IMR-90 (cell line): ENCODE measurements around the gene C8A. TPM values are rescaled to one million over a fixed set of nuclear protein-coding genes. Genes with fewer than 3 reads are reported as not detected.

ENCODE experiments used
- ATAC-seq: fragments of 200-7000 bp; cut with Tn5 transposase; 2 replicates; pipeline ENCODE4 v1.9.1; 2020; ENCODE audit warnings: low read depth, mild to moderate bottlenecking, moderate library complexity
- BruUV-seq: library from RNA; stranded (reverse); fragments of 400-500 nt; replicated peaks from 2 replicates; lab custom pipeline; 2021; lab: Mats Ljungman, UMichigan
- CTCF ChIA-PET: fragments of 300-600 bp; formaldehyde crosslinking; extraction: SDS; loops from one replicate; lab custom pipeline; 2021; ENCODE audit warnings: antibody characterized with exemption; lab: Yijun Ruan, JAX
- POLR2A ChIA-PET: fragments of 300-600 bp; sonication (Branson Sonifier 250); formaldehyde crosslinking; loops from one replicate; lab custom pipeline; 2022; ENCODE audit warnings: antibody characterized with exemption; ENCODE audit not compliant: unreplicated experiment; lab: Charles Lee
- DNase-seq: peaks from one replicate; pipeline ENCODE4 v3.0.0; 2013
- H2AFZ ChIP-seq: replicated peaks from 2 replicates; pipeline ENCODE3; 2013; ENCODE audit warnings: low read length, mild to moderate bottlenecking; ENCODE audit not compliant: poor library complexity
- H2AK5ac ChIP-seq: 2 replicates; pipeline ENCODE4 v1.6.1; 2013; ENCODE audit warnings: low read depth, low read length, inconsistent platforms
- H2AK9ac ChIP-seq: replicated peaks from 2 replicates; pipeline ENCODE3; 2013; ENCODE audit warnings: mild to moderate bottlenecking, low read depth, low read length, moderate library complexity; ENCODE audit not compliant: poor library complexity
- H2BK120ac ChIP-seq: 2 replicates; pipeline ENCODE4 v1.6.1; 2013; ENCODE audit warnings: low read depth, low read length, inconsistent platforms
- H2BK15ac ChIP-seq: 3 replicates; pipeline ENCODE4 v1.6.1; 2013; ENCODE audit warnings: low read depth, low read length, inconsistent platforms
- H2BK20ac ChIP-seq: 2 replicates; pipeline ENCODE4 v1.6.1; 2013; ENCODE audit warnings: low read depth, mild to moderate bottlenecking, inconsistent platforms, low read length, moderate library complexity
- H2BK5ac ChIP-seq: 2 replicates; pipeline ENCODE4 v1.6.1; 2013; ENCODE audit warnings: mild to moderate bottlenecking, low read depth, low read length, inconsistent platforms; ENCODE audit not compliant: poor library complexity, severe bottlenecking
- H3K14ac ChIP-seq: replicated peaks from 2 replicates; pipeline ENCODE4 v1.6.1; 2013; ENCODE audit warnings: low read depth, low read length, inconsistent platforms
- H3K18ac ChIP-seq: 2 replicates; pipeline ENCODE4 v1.6.1; 2013; ENCODE audit warnings: low read depth, low read length, control low read depth
- H3K23ac ChIP-seq: 2 replicates; pipeline ENCODE4 v1.6.1; 2013; ENCODE audit warnings: low read depth, low read length, inconsistent platforms
- H3K27ac ChIP-seq: 2 replicates; pipeline ENCODE4 v1.5.1; 2013; ENCODE audit warnings: mild to moderate bottlenecking, control low read depth, low read length; ENCODE audit not compliant: insufficient read depth
- H3K27me3 ChIP-seq: 2 replicates; pipeline ENCODE4 v1.6.1; 2013; ENCODE audit warnings: low read length; ENCODE audit not compliant: control insufficient read depth, insufficient read depth
- H3K36me3 ChIP-seq: 2 replicates; pipeline ENCODE4 v1.6.1; 2013; ENCODE audit warnings: low read length, mixed read lengths; ENCODE audit not compliant: control insufficient read depth, insufficient read depth
- H3K4ac ChIP-seq: 2 replicates; pipeline ENCODE4 v1.6.1; 2013; ENCODE audit warnings: low read depth, low read length, inconsistent platforms
- H3K4me1 ChIP-seq: 2 replicates; pipeline ENCODE4 v1.6.1; 2013; ENCODE audit warnings: low read length, mixed read lengths; ENCODE audit not compliant: control insufficient read depth, insufficient read depth
- H3K4me2 ChIP-seq: 2 replicates; pipeline ENCODE4 v1.6.1; 2013; ENCODE audit warnings: low read depth, mild to moderate bottlenecking, control low read depth, low read length, moderate library complexity
- H3K4me3 ChIP-seq: 2 replicates; pipeline ENCODE4 v1.5.1; 2013; ENCODE audit warnings: low read depth, mild to moderate bottlenecking, control low read depth, low read length, moderate library complexity; ENCODE audit not compliant: insufficient read depth
- H3K56ac ChIP-seq: 2 replicates; pipeline ENCODE4 v1.6.1; 2013; ENCODE audit warnings: low read length, inconsistent platforms; ENCODE audit not compliant: insufficient read depth; ENCODE audit errors: extremely low read depth
- H3K79me1 ChIP-seq, 2 experiments: 2 replicates each; pipeline ENCODE4 v1.6.1; 2013; ENCODE audit warnings: low read length in 2 of 2, inconsistent platforms in 1 of 2, low read depth in 1 of 2
- H3K9ac ChIP-seq: 2 replicates; pipeline ENCODE4 v1.6.1; 2013; ENCODE audit warnings: low read depth, low read length, control low read depth
- H3K9me1 ChIP-seq: 2 replicates; pipeline ENCODE4 v1.6.1; 2013; ENCODE audit warnings: low read length, inconsistent platforms; ENCODE audit not compliant: insufficient read depth
- H3K9me3 ChIP-seq: 2 replicates; pipeline ENCODE4 v1.6.1; 2013; ENCODE audit warnings: low read length; ENCODE audit not compliant: control insufficient read depth, insufficient read depth
- H4K20me1 ChIP-seq: 2 replicates; pipeline ENCODE4 v1.6.1; 2013; ENCODE audit warnings: low read length, inconsistent platforms; ENCODE audit not compliant: insufficient read depth
- H4K5ac ChIP-seq: 2 replicates; pipeline ENCODE4 v1.6.1; 2013; ENCODE audit warnings: mild to moderate bottlenecking, low read depth, low read length, control low read depth
- H4K8ac ChIP-seq, 2 experiments: 2 replicates each; pipeline ENCODE4 v1.6.1; 2013; ENCODE audit warnings: low read depth in 2 of 2, low read length in 2 of 2, control low read depth in 1 of 2, inconsistent platforms in 1 of 2
- H4K91ac ChIP-seq: 2 replicates; pipeline ENCODE4 v1.6.1; 2013; ENCODE audit warnings: low read depth, low read length, inconsistent platforms; ENCODE audit not compliant: insufficient read depth
- BHLHE40 ChIP-seq: fragments of 150-350 bp; IDR thresholded peaks from 2 replicates; pipeline ENCODE4 v1.6.1; 2016; ENCODE audit warnings: mild to moderate bottlenecking, low read depth, low read length
- CEBPB ChIP-seq: IDR thresholded peaks from 2 replicates; pipeline ENCODE4 v1.6.1; 2012; ENCODE audit warnings: low read depth, low read length, improper control_type of control experiment
- CHD1 ChIP-seq: IDR thresholded peaks from 2 replicates; pipeline ENCODE4 v1.6.1; 2012; ENCODE audit warnings: low read depth, low read length, improper control_type of control experiment
- FOS ChIP-seq: fragments of 150-350 bp; IDR thresholded peaks from 2 replicates; pipeline ENCODE4 v1.6.1; 2016; ENCODE audit warnings: low read depth, low read length
- MAFK ChIP-seq: IDR thresholded peaks from 2 replicates; pipeline ENCODE4 v1.6.1; 2012; ENCODE audit warnings: low read depth, low read length, improper control_type of control experiment
- POLR2A ChIP-seq: IDR thresholded peaks from 2 replicates; pipeline ENCODE4 v1.6.1; 2012; ENCODE audit warnings: mild to moderate bottlenecking, low read depth, low read length
- RCOR1 ChIP-seq: IDR thresholded peaks from 2 replicates; pipeline ENCODE4 v1.6.1; 2012; ENCODE audit warnings: mild to moderate bottlenecking, low read length, improper control_type of control experiment; ENCODE audit not compliant: insufficient replicate concordance
- RFX5 ChIP-seq: IDR thresholded peaks from 2 replicates; pipeline ENCODE4 v1.8.0; 2012; ENCODE audit warnings: low read depth, mild to moderate bottlenecking, low read length, moderate library complexity
- SMC3 ChIP-seq: fragments of 150-350 bp; IDR thresholded peaks from 2 replicates; pipeline ENCODE4 v1.6.1; 2016; ENCODE audit warnings: low read depth, mild to moderate bottlenecking, antibody characterized with exemption, low read length, moderate library complexity
- WGBS, 2 experiments: methylation state at CpG; one replicate each; pipeline versions ENCODE4 v1.1.5 to v1.1.7; 2013; ENCODE audit warnings: missing lambda C conversion rate in 2 of 2; ENCODE audit not compliant: insufficient read length in 1 of 2; ENCODE audit errors: extremely low coverage in 2 of 2; 5-methylcytosine and 5-hydroxymethylcytosine counted together
- dilution Hi-C: fragments of 300-500 bp; cut with HindIII; formaldehyde crosslinking; loops from one replicate; pipeline ENCODE4 v1.14.3; 2018; ENCODE audit warnings: low sequenced_read_pairs; ENCODE audit not compliant: unreplicated experiment
- in situ Hi-C: fragments of 300-500 bp; cut with MboI; formaldehyde crosslinking; loops from 3 replicates; pipeline ENCODE4 v1.14.3; 2019; ENCODE audit warnings: low sequenced_read_pairs, inconsistent platforms, mixed read lengths
- intact Hi-C: fragments of 100-400 bp; cut with micrococcal nuclease; formaldehyde crosslinking; loops from 2 replicates; pipeline ENCODE4 v1.10.0; 2022
- polyA plus RNA-seq, 3 experiments: library from polyadenylated mRNA; depleted of rRNA; stranded (reverse); fragments of >200 nt; gene quantifications; 2 replicates each; pipeline ENCODE4 v1.2.3, GENCODE V29; 2012; ENCODE audit warnings: low replicate concordance in 1 of 3
- total RNA-seq: library from RNA; depleted of rRNA; stranded (reverse); fragments of >200 nt; gene quantifications from 2 replicates; pipeline ENCODE4 v1.2.3, GENCODE V29; 2012
- TF ChIP-seq, protein P1 (sequence below): conservative IDR thresholded peaks from 2 replicates; pipeline ENCODE4 v1.5.1; 2012; ENCODE audit warnings: mild to moderate bottlenecking, low read depth, low read length, improper control_type of control experiment
- TF ChIP-seq, protein P2 (sequence below): fragments of 150-350 bp; IDR thresholded peaks from 2 replicates; pipeline ENCODE4 v1.6.1; 2016; ENCODE audit warnings: low read depth, mild to moderate bottlenecking, low read length, moderate library complexity, borderline replicate concordance

Gene C8A
- total and polyA plus RNA-seq, 2 of the 4 experiments (the other 2 are of a cell fraction), result not detected

DNA sequence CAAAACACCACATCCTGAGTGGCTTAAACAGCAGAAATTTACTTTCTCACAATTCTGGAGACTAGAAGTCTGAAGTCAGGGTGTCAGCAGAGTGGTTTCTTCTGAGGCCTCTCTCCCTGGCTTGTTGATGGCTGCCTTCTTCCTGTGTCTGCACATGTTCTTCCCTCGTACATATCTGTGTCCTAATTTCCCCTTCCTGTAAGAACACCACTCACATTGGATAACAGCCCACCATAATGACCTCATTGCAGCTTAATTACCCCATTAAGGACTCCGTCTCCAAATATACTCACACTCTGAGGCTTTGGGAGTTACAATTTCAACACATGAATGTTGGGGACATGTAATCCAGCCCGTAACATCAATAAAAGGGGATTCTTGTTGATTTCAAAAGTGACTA, 23.4 kb downstream of the C8A start:
- Histone ChIP-seq H3K9me3 (no peaks in the 10 kb centered on the region), H3K23ac (no peak overlapping the region), H3K4me2 (no peak overlapping the region; the same call in 1 of the 2 replicates), H3K27me3 (no peaks in the 10 kb centered on the region), H3K27ac (no peak overlapping the region), H4K8ac (peak overlapping the region in 1 of 2 experiments; percentile 58; a peak in 2 of 4 replicates), H2BK15ac (no peak overlapping the region), H4K5ac (peak overlapping the region; percentile 42; the same call in 1 of the 2 replicates), H2AK9ac (no peak overlapping the region), H3K56ac (no peak overlapping the region), H3K4me3 (no peak overlapping the region), H3K4me1 (peaks cover 4% of the 10 kb centered on the region; the same call in 1 of the 2 replicates), H2AFZ (no peak overlapping the region), H3K36me3 (no peaks in the 10 kb centered on the region), H3K4ac (0 out of 2 replicates have a peak overlapping the region, but pooled peaks have one; percentile 21), H2BK120ac (peak overlapping the region; percentile 45; the same call in 1 of the 2 replicates), H2BK5ac (no peak overlapping the region), H4K20me1 (no peaks in the 10 kb centered on the region), H3K9ac (no peak overlapping the region), H3K14ac (no peak overlapping the region; the same call in 1 of the 2 replicates), H2AK5ac (no peak overlapping the region), H3K9me1 (0 out of 2 replicates have a peak, but pooled peaks cover 2% of the 10 kb centered on the region), H2BK20ac (no peak overlapping the region), H3K18ac (no peak overlapping the region), H4K91ac (no peak overlapping the region), H3K79me1 (no peaks in the 10 kb centered on the region)
- WGBS, 2 experiments, result no CpG with 5 or more reads among the region's 3 CpGs
- CTCF ChIA-PET, result no interaction called here
- ATAC-seq (peak; percentile 53; the same call in 1 of the 2 replicates), DNase-seq (peak; percentile 18)
- in situ Hi-C loops, result no loop called here
- dilution Hi-C loops, result no loop called here
- no peak for TF ChIP-seq BHLHE40
- no peak for TF ChIP-seq SMC3
- TF ChIP-seq, protein P1, sequence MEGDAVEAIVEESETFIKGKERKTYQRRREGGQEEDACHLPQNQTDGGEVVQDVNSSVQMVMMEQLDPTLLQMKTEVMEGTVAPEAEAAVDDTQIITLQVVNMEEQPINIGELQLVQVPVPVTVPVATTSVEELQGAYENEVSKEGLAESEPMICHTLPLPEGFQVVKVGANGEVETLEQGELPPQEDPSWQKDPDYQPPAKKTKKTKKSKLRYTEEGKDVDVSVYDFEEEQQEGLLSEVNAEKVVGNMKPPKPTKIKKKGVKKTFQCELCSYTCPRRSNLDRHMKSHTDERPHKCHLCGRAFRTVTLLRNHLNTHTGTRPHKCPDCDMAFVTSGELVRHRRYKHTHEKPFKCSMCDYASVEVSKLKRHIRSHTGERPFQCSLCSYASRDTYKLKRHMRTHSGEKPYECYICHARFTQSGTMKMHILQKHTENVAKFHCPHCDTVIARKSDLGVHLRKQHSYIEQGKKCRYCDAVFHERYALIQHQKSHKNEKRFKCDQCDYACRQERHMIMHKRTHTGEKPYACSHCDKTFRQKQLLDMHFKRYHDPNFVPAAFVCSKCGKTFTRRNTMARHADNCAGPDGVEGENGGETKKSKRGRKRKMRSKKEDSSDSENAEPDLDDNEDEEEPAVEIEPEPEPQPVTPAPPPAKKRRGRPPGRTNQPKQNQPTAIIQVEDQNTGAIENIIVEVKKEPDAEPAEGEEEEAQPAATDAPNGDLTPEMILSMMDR, result no peak
- TF ChIP-seq POLR2A, result no peak
- TF ChIP-seq, protein P2, sequence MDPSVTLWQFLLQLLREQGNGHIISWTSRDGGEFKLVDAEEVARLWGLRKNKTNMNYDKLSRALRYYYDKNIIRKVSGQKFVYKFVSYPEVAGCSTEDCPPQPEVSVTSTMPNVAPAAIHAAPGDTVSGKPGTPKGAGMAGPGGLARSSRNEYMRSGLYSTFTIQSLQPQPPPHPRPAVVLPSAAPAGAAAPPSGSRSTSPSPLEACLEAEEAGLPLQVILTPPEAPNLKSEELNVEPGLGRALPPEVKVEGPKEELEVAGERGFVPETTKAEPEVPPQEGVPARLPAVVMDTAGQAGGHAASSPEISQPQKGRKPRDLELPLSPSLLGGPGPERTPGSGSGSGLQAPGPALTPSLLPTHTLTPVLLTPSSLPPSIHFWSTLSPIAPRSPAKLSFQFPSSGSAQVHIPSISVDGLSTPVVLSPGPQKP, result no peak
- TF ChIP-seq CHD1, result no peak
- no peak for TF ChIP-seq RFX5
- TF ChIP-seq FOS, result no peak
- TF ChIP-seq CEBPB, result no peak
- TF ChIP-seq MAFK, result no peak
- TF ChIP-seq RCOR1, result no peak
- POLR2A ChIA-PET, result no interaction called here
- BruUV-seq, result no TSS peak
- intact Hi-C loops, result no loop called here
